ENCODE data around the gene ST3GAL5. TPM values are rescaled to one million over a fixed set of nuclear protein-coding genes. Genes with fewer than 3 reads are reported as not detected.
"Not testable (repeated sequence)": the region's sequence is repeated elsewhere in the genome, so short reads cannot be mapped to it uniquely, and the experiment has no call there.

ST3GAL5 gene
- total and polyA plus RNA-seq, 2 of the 8 experiments (the other 6 are each of a cell fraction or from before 2014, with no cell fraction given): 1.9 to 4.5 TPM

DNA sequence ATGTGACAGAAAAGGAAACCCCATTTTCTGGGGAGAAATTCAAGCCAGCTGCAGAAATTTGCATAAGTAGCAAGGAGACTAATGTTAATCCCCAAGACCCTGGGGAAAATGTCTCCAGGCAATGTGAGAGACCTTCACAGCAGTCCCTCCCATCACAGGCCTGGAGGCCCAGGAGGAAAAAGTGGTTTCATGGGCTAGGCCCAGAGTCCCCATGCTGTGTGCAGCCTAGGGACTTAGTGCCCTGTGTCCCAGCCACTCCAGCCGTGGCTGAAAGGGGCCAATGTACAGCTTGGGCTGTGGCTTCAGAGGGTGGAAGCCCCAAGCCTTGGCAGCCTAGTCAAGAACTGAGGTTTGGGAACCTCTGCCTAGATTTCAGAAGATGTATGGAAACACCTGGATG is 7.0 kb downstream of the ST3GAL5 start:
- H2BK15ac ChIP-seq (ENCODE audit: low read length); H3K14ac ChIP-seq (ENCODE audit: insufficient read length); H2AFZ ChIP-seq (ENCODE audit: low read length); H2BK120ac ChIP-seq (replicated peaks; ENCODE audit: low read depth, low read length); H2BK5ac ChIP-seq (ENCODE audit: low read depth, low read length); H3K4ac ChIP-seq (replicated peaks; ENCODE audit: insufficient read length, low read depth, low read length); H4K8ac ChIP-seq (ENCODE audit: extremely low read depth, insufficient read depth, low read length); H4K20me1 ChIP-seq (replicated peaks in 1 of 2; ENCODE audit: control insufficient read depth in 1 of 2, insufficient read depth in 2 of 2, low read length in 2 of 2); H3K4me1 ChIP-seq (replicated peaks in 1 of 4; ENCODE audit: control insufficient read depth in 3 of 4, insufficient read depth in 4 of 4, low read length in 3 of 4); H3K27me3 ChIP-seq (replicated peaks in 1 of 4; ENCODE audit: control insufficient read depth in 3 of 4, extremely low read depth in 1 of 4, insufficient read depth in 3 of 4, low read length in 3 of 4); H3K18ac ChIP-seq (ENCODE audit: extremely low read depth, low read length); H3K79me1 ChIP-seq (ENCODE audit: low read depth, low read length); H4K91ac ChIP-seq (replicated peaks; ENCODE audit: insufficient read length, low read length); H3K23ac ChIP-seq (ENCODE audit: insufficient read length); H3K4me3 ChIP-seq (ENCODE audit: extremely low read depth in 1 of 4, insufficient read depth in 2 of 4, low read depth in 3 of 4, low read length in 4 of 4); H3K79me2 ChIP-seq (ENCODE audit: control insufficient read depth in 1 of 2, insufficient read depth in 2 of 2, low read length in 2 of 2); H3K4me2 ChIP-seq (ENCODE audit: insufficient read depth in 1 of 2, low read depth in 2 of 2, low read length in 2 of 2); H3K9ac ChIP-seq (replicated peaks in 1 of 4; ENCODE audit: extremely low read depth in 1 of 4, low read depth in 3 of 4, low read length in 3 of 4); H2AK5ac ChIP-seq (ENCODE audit: low read depth, low read length); H3K23me2 ChIP-seq (ENCODE audit: low read depth, low read length); H2BK12ac ChIP-seq (ENCODE audit: low read depth, low read length); H3K27ac ChIP-seq (ENCODE audit: low read depth, low read length); H3K56ac ChIP-seq (replicated peaks; ENCODE audit: insufficient read length, low read depth, low read length); POLR2A ChIA-PET (ENCODE audit: partially characterized antibody); DNase-seq (ENCODE audit: low read depth in 1 of 2, low spot score in 2 of 2); H2BK20ac ChIP-seq (ENCODE audit: low read length); FAIRE-seq; H3K36me3 ChIP-seq (ENCODE audit: control insufficient read depth in 2 of 4, insufficient read depth in 4 of 4, low read length in 3 of 4); H4K5ac ChIP-seq (ENCODE audit: insufficient read length, low read depth, low read length): not testable (repeated sequence)
- CTCF ChIA-PET (ENCODE audit: partially characterized antibody): interaction anchor here (1.3 kb wide), 1 partner anchor 9 kb away, joined by 4 read pairs; no protein-coding TSS in a partner anchor
- peaks cover 4 to 10% of the 10 kb centered on the region in 2 experiments; a peak in 2 of 4 replicates for H3K9me3 ChIP-seq (ENCODE audit: insufficient read depth in 2 of 2, low read depth in 1 of 2, low read length in 1 of 2)
- 82% methylated on average over 1 of the region's 1 CpG; no CpG with 5 or more reads in 1 of the 2 experiments for WGBS, 2 experiments (ENCODE audit: extremely low coverage in 1 of 2, insufficient coverage in 1 of 2, insufficient read length in 1 of 2, insufficient replicate concordance in 2 of 2, low coverage in 1 of 2, low lambda C conversion rate in 2 of 2, missing lambda C conversion rate in 1 of 2)

DNA sequence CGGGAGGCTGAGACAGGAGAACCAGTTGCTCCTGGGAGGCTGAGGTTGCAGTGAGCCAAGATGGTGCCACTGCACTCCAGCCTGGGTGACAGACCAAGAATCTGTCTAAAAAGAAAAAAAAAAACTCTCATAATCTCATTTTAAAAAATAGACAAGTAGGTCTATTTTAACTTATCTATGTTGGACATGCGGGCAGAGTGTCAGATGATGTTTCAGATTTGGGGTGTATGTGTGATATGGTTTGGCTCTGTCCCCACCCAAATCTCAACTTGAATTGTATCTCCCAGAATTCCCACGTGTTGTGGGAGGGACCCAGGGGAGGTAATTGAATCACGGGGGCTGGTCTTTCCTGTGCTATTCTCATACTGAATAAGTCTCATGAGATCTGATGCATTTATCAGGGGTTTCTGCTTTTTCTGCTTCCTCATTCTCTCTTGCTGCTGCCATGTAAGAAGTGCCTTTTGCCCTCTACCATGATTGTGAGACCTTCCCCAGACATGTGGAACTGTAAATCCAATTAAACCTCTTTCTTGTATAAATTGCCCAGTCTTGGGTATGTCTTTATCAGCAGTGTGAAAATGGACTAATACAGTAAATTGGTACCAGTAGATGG is 8.0 kb downstream of the ST3GAL5 start:
- H4K8ac ChIP-seq (ENCODE audit: extremely low read depth, insufficient read depth, low read length); H3K9ac ChIP-seq (replicated peaks in 1 of 4; ENCODE audit: extremely low read depth in 1 of 4, low read depth in 3 of 4, low read length in 3 of 4); H3K4me2 ChIP-seq (ENCODE audit: insufficient read depth in 1 of 2, low read depth in 2 of 2, low read length in 2 of 2); H3K27ac ChIP-seq (ENCODE audit: low read depth, low read length); DNase-seq (ENCODE audit: low read depth in 1 of 2, low spot score in 2 of 2); H3K18ac ChIP-seq (ENCODE audit: extremely low read depth, low read length); POLR2A ChIA-PET (ENCODE audit: partially characterized antibody); H3K4ac ChIP-seq (replicated peaks; ENCODE audit: insufficient read length, low read depth, low read length); H4K5ac ChIP-seq (ENCODE audit: insufficient read length, low read depth, low read length); H3K4me3 ChIP-seq (ENCODE audit: extremely low read depth in 1 of 4, insufficient read depth in 2 of 4, low read depth in 3 of 4, low read length in 4 of 4); H3K79me1 ChIP-seq (ENCODE audit: low read depth, low read length); H3K36me3 ChIP-seq (ENCODE audit: control insufficient read depth in 2 of 4, insufficient read depth in 4 of 4, low read length in 3 of 4); H4K20me1 ChIP-seq (replicated peaks in 1 of 2; ENCODE audit: control insufficient read depth in 1 of 2, insufficient read depth in 2 of 2, low read length in 2 of 2); H2BK5ac ChIP-seq (ENCODE audit: low read depth, low read length); H2BK15ac ChIP-seq (ENCODE audit: low read length); H2AK5ac ChIP-seq (ENCODE audit: low read depth, low read length); H3K14ac ChIP-seq (ENCODE audit: insufficient read length); H3K23ac ChIP-seq (ENCODE audit: insufficient read length); H3K23me2 ChIP-seq (ENCODE audit: low read depth, low read length); H3K27me3 ChIP-seq (replicated peaks in 1 of 4; ENCODE audit: control insufficient read depth in 3 of 4, extremely low read depth in 1 of 4, insufficient read depth in 3 of 4, low read length in 3 of 4); H3K79me2 ChIP-seq (ENCODE audit: control insufficient read depth in 1 of 2, insufficient read depth in 2 of 2, low read length in 2 of 2); H2BK20ac ChIP-seq (ENCODE audit: low read length); H2BK12ac ChIP-seq (ENCODE audit: low read depth, low read length); H3K56ac ChIP-seq (replicated peaks; ENCODE audit: insufficient read length, low read depth, low read length); H4K91ac ChIP-seq (replicated peaks; ENCODE audit: insufficient read length, low read length); H2AFZ ChIP-seq (ENCODE audit: low read length); FAIRE-seq; H2BK120ac ChIP-seq (replicated peaks; ENCODE audit: low read depth, low read length); H3K4me1 ChIP-seq (replicated peaks in 1 of 4; ENCODE audit: control insufficient read depth in 3 of 4, insufficient read depth in 4 of 4, low read length in 3 of 4): not testable (repeated sequence)
- WGBS, 2 experiments (ENCODE audit: extremely low coverage in 1 of 2, insufficient coverage in 1 of 2, insufficient read length in 1 of 2, insufficient replicate concordance in 2 of 2, low coverage in 1 of 2, low lambda C conversion rate in 2 of 2, missing lambda C conversion rate in 1 of 2): 81% methylated on average over 4 of the region's 4 CpGs; no CpG with 5 or more reads in 1 of the 2 experiments
- peaks cover 4 to 10% of the 10 kb centered on the region in 2 experiments; a peak in 2 of 4 replicates for H3K9me3 ChIP-seq (ENCODE audit: insufficient read depth in 2 of 2, low read depth in 1 of 2, low read length in 1 of 2)
- CTCF ChIA-PET (ENCODE audit: partially characterized antibody): interaction anchor here (3.7 kb wide), 1 partner anchor 8 kb away, joined by 19 read pairs; the partner anchor contains the start of gene ST3GAL5

All from H1 (cell line).